Panc1 (cell line): ENCODE results near the gene CHST10. TPM values are rescaled to one million over a fixed set of nuclear protein-coding genes. Genes with fewer than 3 reads are reported as not detected.

Source experiments
- ATAC-seq: fragments of 200-7000 bp; cut with Tn5 transposase; 2 replicates; pipeline ENCODE4 v1.9.1; 2020; ENCODE audit warnings: mild to moderate bottlenecking, moderate library complexity
- BruUV-seq: library from RNA; stranded (reverse); fragments of 400-500 nt; replicated peaks from 2 replicates; lab custom pipeline; 2021; lab: Mats Ljungman, UMichigan
- CTCF ChIA-PET: fragments of 300-600 bp; sonication (Branson Sonifier 250); formaldehyde crosslinking; loops from one replicate; lab custom pipeline; 2022; ENCODE audit warnings: antibody characterized with exemption; lab: Charles Lee
- POLR2A ChIA-PET: fragments of 300-600 bp; sonication (Branson Sonifier 250); formaldehyde crosslinking; loops from one replicate; lab custom pipeline; 2022; ENCODE audit warnings: antibody characterized with exemption; lab: Charles Lee
- DNase-seq: peaks from one replicate; pipeline ENCODE4 v3.0.0-alpha.2; 2010; ENCODE audit warnings: low read depth, low spot score
- H3K27ac ChIP-seq: 2 replicates; pipeline ENCODE4 v1.5.1; 2011; ENCODE audit warnings: mild to moderate bottlenecking, low read length, inconsistent platforms
- H3K27me3 ChIP-seq: fragments of 200-500 bp; sonication (Bioruptor generic); 2 replicates; pipeline ENCODE4 v1.6.0; 2014; ENCODE audit warnings: low read length, inconsistent platforms; ENCODE audit not compliant: control insufficient read depth, insufficient read depth
- H3K36me3 ChIP-seq: fragments of 200-500 bp; sonication (Bioruptor generic); 2 replicates; pipeline ENCODE4 v1.5.1; 2014; ENCODE audit warnings: inconsistent platforms, mild to moderate bottlenecking, low read length, moderate library complexity; ENCODE audit not compliant: control insufficient read depth, insufficient read depth
- H3K4me1 ChIP-seq: 2 replicates; pipeline ENCODE4 v1.5.1; 2011; ENCODE audit warnings: inconsistent platforms, mild to moderate bottlenecking, low read length, moderate library complexity; ENCODE audit not compliant: control insufficient read depth, insufficient read depth
- H3K4me3 ChIP-seq, 2 experiments: 2 replicates each; pipeline ENCODE4 v1.5.1; 2011 to 2012; ENCODE audit warnings: low read depth in 2 of 2, low read length in 2 of 2, mild to moderate bottlenecking in 2 of 2, inconsistent platforms in 1 of 2, moderate library complexity in 1 of 2
- H3K9me3 ChIP-seq: fragments of 200-500 bp; sonication (Bioruptor generic); 2 replicates; pipeline ENCODE4 v1.5.1; 2014; ENCODE audit warnings: low read depth, mild to moderate bottlenecking, inconsistent platforms, low read length, moderate library complexity; ENCODE audit not compliant: control insufficient read depth, insufficient read depth
- POLR2AphosphoS5 ChIP-seq: IDR thresholded peaks from 2 replicates; pipeline ENCODE4 v1.6.1; 2012; ENCODE audit warnings: mild to moderate bottlenecking, low read depth, low read length, moderate library complexity
- SIN3A ChIP-seq: IDR thresholded peaks from 2 replicates; pipeline ENCODE4 v1.6.1; 2012; ENCODE audit warnings: low read depth, mild to moderate bottlenecking, low read length, moderate library complexity, borderline replicate concordance; ENCODE audit not compliant: insufficient read depth
- TCF7L2 ChIP-seq: IDR thresholded peaks from 2 replicates; pipeline ENCODE4 v1.6.1; 2011; ENCODE audit warnings: mild to moderate bottlenecking, low read depth, low read length, inconsistent platforms
- in situ Hi-C: cut with HindIII; loops from 2 replicates; pipeline ENCODE4 v1.10.0; 2016; ENCODE audit warnings: low sequenced_read_pairs, low pct_unique_long_range_greater_than_20kb
- intact Hi-C: fragments of 100-400 bp; cut with micrococcal nuclease; formaldehyde crosslinking; loops from one replicate; pipeline ENCODE4 v1.10.0; 2022; ENCODE audit not compliant: unreplicated experiment
- total RNA-seq: library from RNA; stranded (reverse); gene quantifications from one replicate; pipeline ENCODE4 v1.2.1, GENCODE V29; 2021; ENCODE audit not compliant: unreplicated experiment
- TF ChIP-seq, protein P1 (sequence below): fragments of 450-650 bp; IDR thresholded peaks from 2 replicates; pipeline ENCODE4 v1.5.1; 2017; ENCODE audit warnings: mild to moderate bottlenecking
- TF ChIP-seq, protein P2 (sequence below), 2 experiments: IDR thresholded peaks; 2 replicates each; pipeline ENCODE4 v1.6.1; 2011 to 2012; ENCODE audit warnings: low read depth in 2 of 2, control low read depth in 1 of 2, low read length in 1 of 2, mild to moderate bottlenecking in 1 of 2, moderate library complexity in 1 of 2; ENCODE audit not compliant: insufficient read depth in 1 of 2

The CHST10 gene
- total RNA-seq, 1 experiment from 2014 or later = 22.0 TPM

DNA sequence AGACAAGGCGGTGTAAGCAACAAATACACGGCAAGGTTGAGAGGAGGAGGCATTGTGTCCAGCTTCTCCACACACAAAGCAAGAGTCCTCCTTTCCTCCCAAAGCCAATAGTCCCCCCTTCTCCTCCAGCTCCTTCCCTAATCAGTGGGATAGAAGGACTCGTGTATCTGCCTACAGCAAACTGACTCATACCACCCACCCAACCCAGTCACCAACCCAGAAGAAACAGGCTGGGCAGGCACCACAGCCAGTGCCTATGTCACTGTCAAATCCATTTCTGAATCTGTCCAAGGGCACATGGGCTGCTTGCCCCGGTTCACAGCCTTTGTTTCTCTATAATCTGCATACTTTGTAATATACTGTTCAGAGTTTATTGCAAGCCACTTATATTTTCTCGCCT, 33.6 kb upstream of the CHST10 start:
- no peaks in the 10 kb centered on the region for H3K36me3 ChIP-seq
- no peak overlapping the region for H3K4me3 ChIP-seq
- H3K4me1 ChIP-seq = no peaks in the 10 kb centered on the region
- intact Hi-C loops (no loop called here), in situ Hi-C loops (no loop called here)
- no TSS peak for BruUV-seq
- H3K27ac ChIP-seq = no peak overlapping the region
- peaks cover 4% of the 10 kb centered on the region; the same call in 1 of the 2 replicates for H3K9me3 ChIP-seq
- ATAC-seq (no peak), DNase-seq (no peak)
- CTCF ChIA-PET = no interaction called here
- no peak for TF ChIP-seq SIN3A
- no peak for TF ChIP-seq TCF7L2
- TF ChIP-seq, protein P1, sequence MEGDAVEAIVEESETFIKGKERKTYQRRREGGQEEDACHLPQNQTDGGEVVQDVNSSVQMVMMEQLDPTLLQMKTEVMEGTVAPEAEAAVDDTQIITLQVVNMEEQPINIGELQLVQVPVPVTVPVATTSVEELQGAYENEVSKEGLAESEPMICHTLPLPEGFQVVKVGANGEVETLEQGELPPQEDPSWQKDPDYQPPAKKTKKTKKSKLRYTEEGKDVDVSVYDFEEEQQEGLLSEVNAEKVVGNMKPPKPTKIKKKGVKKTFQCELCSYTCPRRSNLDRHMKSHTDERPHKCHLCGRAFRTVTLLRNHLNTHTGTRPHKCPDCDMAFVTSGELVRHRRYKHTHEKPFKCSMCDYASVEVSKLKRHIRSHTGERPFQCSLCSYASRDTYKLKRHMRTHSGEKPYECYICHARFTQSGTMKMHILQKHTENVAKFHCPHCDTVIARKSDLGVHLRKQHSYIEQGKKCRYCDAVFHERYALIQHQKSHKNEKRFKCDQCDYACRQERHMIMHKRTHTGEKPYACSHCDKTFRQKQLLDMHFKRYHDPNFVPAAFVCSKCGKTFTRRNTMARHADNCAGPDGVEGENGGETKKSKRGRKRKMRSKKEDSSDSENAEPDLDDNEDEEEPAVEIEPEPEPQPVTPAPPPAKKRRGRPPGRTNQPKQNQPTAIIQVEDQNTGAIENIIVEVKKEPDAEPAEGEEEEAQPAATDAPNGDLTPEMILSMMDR = no peak
- no peak for TF ChIP-seq POLR2AphosphoS5
- TF ChIP-seq, protein P2, sequence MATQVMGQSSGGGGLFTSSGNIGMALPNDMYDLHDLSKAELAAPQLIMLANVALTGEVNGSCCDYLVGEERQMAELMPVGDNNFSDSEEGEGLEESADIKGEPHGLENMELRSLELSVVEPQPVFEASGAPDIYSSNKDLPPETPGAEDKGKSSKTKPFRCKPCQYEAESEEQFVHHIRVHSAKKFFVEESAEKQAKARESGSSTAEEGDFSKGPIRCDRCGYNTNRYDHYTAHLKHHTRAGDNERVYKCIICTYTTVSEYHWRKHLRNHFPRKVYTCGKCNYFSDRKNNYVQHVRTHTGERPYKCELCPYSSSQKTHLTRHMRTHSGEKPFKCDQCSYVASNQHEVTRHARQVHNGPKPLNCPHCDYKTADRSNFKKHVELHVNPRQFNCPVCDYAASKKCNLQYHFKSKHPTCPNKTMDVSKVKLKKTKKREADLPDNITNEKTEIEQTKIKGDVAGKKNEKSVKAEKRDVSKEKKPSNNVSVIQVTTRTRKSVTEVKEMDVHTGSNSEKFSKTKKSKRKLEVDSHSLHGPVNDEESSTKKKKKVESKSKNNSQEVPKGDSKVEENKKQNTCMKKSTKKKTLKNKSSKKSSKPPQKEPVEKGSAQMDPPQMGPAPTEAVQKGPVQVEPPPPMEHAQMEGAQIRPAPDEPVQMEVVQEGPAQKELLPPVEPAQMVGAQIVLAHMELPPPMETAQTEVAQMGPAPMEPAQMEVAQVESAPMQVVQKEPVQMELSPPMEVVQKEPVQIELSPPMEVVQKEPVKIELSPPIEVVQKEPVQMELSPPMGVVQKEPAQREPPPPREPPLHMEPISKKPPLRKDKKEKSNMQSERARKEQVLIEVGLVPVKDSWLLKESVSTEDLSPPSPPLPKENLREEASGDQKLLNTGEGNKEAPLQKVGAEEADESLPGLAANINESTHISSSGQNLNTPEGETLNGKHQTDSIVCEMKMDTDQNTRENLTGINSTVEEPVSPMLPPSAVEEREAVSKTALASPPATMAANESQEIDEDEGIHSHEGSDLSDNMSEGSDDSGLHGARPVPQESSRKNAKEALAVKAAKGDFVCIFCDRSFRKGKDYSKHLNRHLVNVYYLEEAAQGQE (IDR thresholded peaks at IDR 0.05; ENCODE audit: insufficient read depth in 1 of 2, low read depth in 2 of 2, low read length in 1 of 2) = no peak
- POLR2A ChIA-PET = no interaction called here
- 0 out of 2 replicates have a peak, but pooled peaks cover 4% of the 10 kb centered on the region for H3K27me3 ChIP-seq

DNA sequence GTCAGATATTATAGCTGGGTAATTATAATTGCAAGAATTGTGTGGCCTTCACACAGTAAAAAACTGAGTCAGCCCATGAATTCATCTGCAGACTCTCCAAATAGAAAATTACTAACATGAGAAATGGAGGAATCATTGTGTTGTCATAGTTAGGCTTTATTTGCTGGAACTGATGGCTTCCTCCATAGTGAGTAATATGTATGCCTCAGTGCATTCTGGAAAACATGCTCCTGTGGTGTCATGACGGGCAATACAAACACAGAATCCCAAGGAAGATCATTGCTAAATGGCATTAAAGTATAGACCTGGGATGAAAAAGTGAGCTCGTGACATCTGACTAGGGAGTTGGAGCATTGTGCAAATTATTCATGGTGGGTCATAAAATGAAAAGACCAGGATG, 29.2 kb upstream of the CHST10 start:
- TF ChIP-seq SIN3A (no peak), POLR2AphosphoS5 (no peak)
- TF ChIP-seq, protein P2 (IDR thresholded peaks at IDR 0.05; ENCODE audit: insufficient read depth in 1 of 2, low read depth in 2 of 2, low read length in 1 of 2) = no peak
- no peak for DNase-seq
- H3K27me3 ChIP-seq = 0 out of 2 replicates have a peak, but pooled peaks cover 3% of the 10 kb centered on the region
- H3K36me3 ChIP-seq = no peaks in the 10 kb centered on the region
- no TSS peak for BruUV-seq
- no peak for ATAC-seq
- intact Hi-C loops = no loop called here
- POLR2A ChIA-PET = no interaction called here
- no peak overlapping the region for H3K27ac ChIP-seq
- no peak overlapping the region for H3K4me3 ChIP-seq
- CTCF ChIA-PET = no interaction called here
- no peaks in the 10 kb centered on the region for H3K4me1 ChIP-seq
- in situ Hi-C loops = no loop called here
- no peaks in the 10 kb centered on the region for H3K9me3 ChIP-seq
